Measurements from ENCODE around the gene OMP. TPM values are rescaled to one million over a fixed set of nuclear protein-coding genes. Genes with fewer than 3 reads are reported as not detected.

The OMP gene
- total and polyA plus RNA-seq, 2 of the 4 experiments (the other 2 are of a cell fraction) = 0.27 TPM; not detected in 1

GRCh38 chr11:77106759-77107158 is 4.1 kb downstream of the OMP start:
- H2BK120ac ChIP-seq (ENCODE audit: low read depth, low read length) = no peak overlapping the region
- WGBS, 2 experiments (ENCODE audit: extremely low coverage in 2 of 2, insufficient read length in 1 of 2) = 100% methylated on average over 7 of the region's 13 CpGs; no CpG with 5 or more reads in 1 of the 2 experiments
- peaks cover 5% of the 10 kb centered on the region; the same call in 1 of the 2 replicates for H4K20me1 ChIP-seq (ENCODE audit: insufficient read depth, low read length)
- in situ Hi-C loops (cut with MboI; ENCODE audit: low sequenced_read_pairs) (no loop called here), intact Hi-C loops (cut with micrococcal nuclease) (no loop called here), dilution Hi-C loops (cut with HindIII; ENCODE audit: low sequenced_read_pairs, unreplicated experiment) (no loop called here)
- H2AK9ac ChIP-seq (replicated peaks; ENCODE audit: low read depth, low read length, poor library complexity) = no peak overlapping the region
- no peak for DNase-seq
- peaks cover 2% of the 10 kb centered on the region; the same call in 1 of the 2 replicates for H3K36me3 ChIP-seq (ENCODE audit: control insufficient read depth, insufficient read depth, low read length)
- H3K56ac ChIP-seq (ENCODE audit: extremely low read depth, insufficient read depth, low read length) = no peak overlapping the region
- no peak for ATAC-seq (ENCODE audit: low read depth)
- no peak overlapping the region for H3K4me2 ChIP-seq (ENCODE audit: low read depth, low read length)
- no peak overlapping the region for H3K4me3 ChIP-seq (ENCODE audit: insufficient read depth, low read depth, low read length)
- no peak overlapping the region for H3K18ac ChIP-seq (ENCODE audit: low read depth, low read length)
- peaks cover 12% of the 10 kb centered on the region for H3K9me1 ChIP-seq (ENCODE audit: insufficient read depth, low read length)
- H3K23ac ChIP-seq (ENCODE audit: low read depth, low read length) = no peak overlapping the region
- no peak overlapping the region for H3K27ac ChIP-seq (ENCODE audit: insufficient read depth, low read length)
- H4K91ac ChIP-seq (ENCODE audit: insufficient read depth, low read depth, low read length) = no peak overlapping the region
- CTCF ChIA-PET = interaction anchor here (0.8 to 0.9 kb wide), 2 partner anchors 16 to 59 kb away, joined by 3 read pairs; no protein-coding TSS in a partner anchor
- H2AK5ac ChIP-seq (ENCODE audit: low read depth, low read length) = no peak overlapping the region
- H3K4me1 ChIP-seq (ENCODE audit: control insufficient read depth, insufficient read depth, low read length) = peaks cover 21% of the 10 kb centered on the region
- H2BK5ac ChIP-seq (ENCODE audit: low read depth, low read length, poor library complexity, severe bottlenecking) = no peak overlapping the region
- BruUV-seq (replicated peaks) = no TSS peak
- no peak overlapping the region for H3K14ac ChIP-seq (replicated peaks; ENCODE audit: low read depth, low read length)
- no peak overlapping the region for H3K4ac ChIP-seq (ENCODE audit: low read depth, low read length)
- POLR2A ChIA-PET (ENCODE audit: unreplicated experiment) = no interaction called here
- TF ChIP-seq CHD1 (IDR thresholded peaks at IDR 0.05; ENCODE audit: low read depth, low read length) (no peak), RCOR1 (IDR thresholded peaks at IDR 0.05; ENCODE audit: insufficient replicate concordance, low read length) (no peak), NFE2L2 (IDR thresholded peaks at IDR 0.05; ENCODE audit: low read depth, low read length) (no peak), RFX5 (IDR thresholded peaks at IDR 0.05; ENCODE audit: low read depth, low read length) (no peak), CTCF (conservative IDR thresholded peaks at IDR 0.05; ENCODE audit: low read depth, low read length) (no peak), RAD21 (IDR thresholded peaks at IDR 0.05; ENCODE audit: low read length) (no peak), POLR2A (IDR thresholded peaks at IDR 0.05; ENCODE audit: low read depth, low read length) (no peak)
- H3K9ac ChIP-seq (ENCODE audit: low read depth, low read length) = no peak overlapping the region
- no peak overlapping the region for H2AFZ ChIP-seq (replicated peaks; ENCODE audit: low read length, poor library complexity)
- H4K5ac ChIP-seq (ENCODE audit: low read depth, low read length) = no peak overlapping the region
- no peaks in the 10 kb centered on the region for H3K27me3 ChIP-seq (ENCODE audit: control insufficient read depth, insufficient read depth, low read length)
- no peaks in the 10 kb centered on the region for H3K9me3 ChIP-seq (ENCODE audit: control insufficient read depth, insufficient read depth, low read length)
- H3K79me1 ChIP-seq (ENCODE audit: low read depth in 1 of 2, low read length in 2 of 2) = peaks cover 0 to 15% of the 10 kb centered on the region in 2 experiments; a peak in 1 of 4 replicates
- H4K8ac ChIP-seq (ENCODE audit: low read depth in 2 of 2, low read length in 2 of 2) = no peak overlapping the region
- H2BK15ac ChIP-seq (ENCODE audit: low read depth, low read length) = no peak overlapping the region
- no peak overlapping the region for H2BK20ac ChIP-seq (ENCODE audit: low read depth, low read length)

Measured in IMR-90 (cell line).